GM12878 (cell line): ENCODE results near the gene TGFBR1. TPM values are rescaled to one million over a fixed set of nuclear protein-coding genes. Genes with fewer than 3 reads are reported as not detected.

Experiments
- ATAC-seq: fragments of 200-7000 bp; cut with Tn5 transposase; 3 replicates; pipeline ENCODE4 v1.9.1; 2020; ENCODE audit warnings: mild to moderate bottlenecking, moderate library complexity
- BruUV-seq: library from RNA; stranded (reverse); fragments of 400-500 nt; replicated peaks from 2 replicates; lab custom pipeline; 2021; lab: Mats Ljungman, UMichigan
- CTCF ChIA-PET: fragments of 300-600 bp; sonication (Branson Sonifier 250); formaldehyde crosslinking; extraction: SDS; loops from one replicate; lab custom pipeline; 2021; ENCODE audit warnings: inconsistent platforms; lab: Yijun Ruan, JAX
- POLR2A ChIA-PET: fragments of 350-600 bp; formaldehyde crosslinking; extraction: SDS; loops from one replicate; lab custom pipeline; 2021; ENCODE audit warnings: inconsistent platforms; lab: Charles Lee
- RAD21 ChIA-PET: fragments of 300-600 bp; sonication (Branson Sonifier 250); formaldehyde crosslinking; loops from one replicate; lab custom pipeline; 2023; ENCODE audit warnings: antibody characterized with exemption; ENCODE audit not compliant: unreplicated experiment; lab: Charles Lee
- SMC1A ChIA-PET: fragments of 300-600 bp; sonication (Branson Sonifier 250); formaldehyde crosslinking; loops from one replicate; lab custom pipeline; 2023; ENCODE audit not compliant: unreplicated experiment, uncharacterized antibody; lab: Charles Lee
- DNase-seq: peaks from one replicate; pipeline ENCODE4 v3.0.0-alpha.2; 2011; ENCODE audit warnings: low read depth, low spot score
- FAIRE-seq: peaks from 3 replicates; lab custom pipeline; 2011; peaks lifted over from hg19 to GRCh38; lab: Jason Lieb, UNC
- H2AFZ ChIP-seq: 2 replicates; pipeline ENCODE4 v1.6.0; 2011; ENCODE audit warnings: low read depth, low read length, control low read depth; ENCODE audit not compliant: control insufficient read depth
- H3K27ac ChIP-seq: 2 replicates; pipeline ENCODE4 v1.5.1; 2011; ENCODE audit warnings: control low read depth; ENCODE audit not compliant: control insufficient read depth, insufficient read depth
- H3K27me3 ChIP-seq, 2 experiments: replicated peaks in 1 of 2; 2 replicates each; pipeline versions ENCODE4 v1.6.0 to v1.6.1; 2011; ENCODE audit warnings: low read length in 1 of 2; ENCODE audit not compliant: control insufficient read depth in 2 of 2, insufficient read depth in 2 of 2
- H3K36me3 ChIP-seq, 2 experiments: 2 replicates each; pipeline ENCODE4 v1.5.1; 2011; ENCODE audit warnings: low read length in 1 of 2; ENCODE audit not compliant: control insufficient read depth in 2 of 2, insufficient read depth in 2 of 2
- H3K4me1 ChIP-seq: 2 replicates; pipeline ENCODE4 v1.6.1; 2011; ENCODE audit warnings: mild to moderate bottlenecking, low read length, moderate library complexity, mixed read lengths; ENCODE audit not compliant: control insufficient read depth, insufficient read depth
- H3K4me2 ChIP-seq: 2 replicates; pipeline ENCODE4 v1.6.0; 2011; ENCODE audit warnings: control low read depth; ENCODE audit not compliant: control insufficient read depth, insufficient read depth
- H3K4me3 ChIP-seq: fragments of 200-600 bp; sonication (generic); 2 replicates; pipeline ENCODE4 v1.5.1; 2016
- H3K79me2 ChIP-seq: 2 replicates; pipeline ENCODE4 v1.6.0; 2011; ENCODE audit warnings: low read length; ENCODE audit not compliant: control insufficient read depth, insufficient read depth
- H3K9ac ChIP-seq: 2 replicates; pipeline ENCODE4 v1.8.0; 2011; ENCODE audit warnings: low read length, control low read depth, mixed read lengths; ENCODE audit not compliant: control insufficient read depth, insufficient read depth
- H3K9me3 ChIP-seq: replicated peaks from 3 replicates; pipeline ENCODE4 v1.5.1; 2011; ENCODE audit warnings: mild to moderate bottlenecking, low read length; ENCODE audit not compliant: control insufficient read depth, insufficient read depth
- H4K20me1 ChIP-seq: 2 replicates; pipeline ENCODE4 v1.6.0; 2011; ENCODE audit not compliant: control insufficient read depth, insufficient read depth
- BCL11A ChIP-seq: IDR thresholded peaks from 2 replicates; pipeline ENCODE4 v1.6.1; 2011; ENCODE audit warnings: low read depth, low read length
- BCL3 ChIP-seq: IDR thresholded peaks from 2 replicates; pipeline ENCODE4 v1.6.1; 2011; ENCODE audit warnings: borderline replicate concordance, low read depth, mild to moderate bottlenecking, moderate library complexity, low read length; ENCODE audit not compliant: insufficient read depth, poor library complexity, severe bottlenecking
- CHD1 ChIP-seq: IDR thresholded peaks from 2 replicates; pipeline ENCODE4 v1.6.1; 2012; ENCODE audit warnings: low read depth, low read length, improper control_type of control experiment
- MTA2 ChIP-seq: fragments of 450-650 bp; IDR thresholded peaks from 2 replicates; pipeline ENCODE4 v1.6.1; 2016; ENCODE audit warnings: low read depth, mild to moderate bottlenecking, moderate library complexity
- MTA3 ChIP-seq: IDR thresholded peaks from 2 replicates; pipeline ENCODE4 v1.6.1; 2012; ENCODE audit warnings: low read length, inconsistent platforms, borderline replicate concordance
- NR2C2 ChIP-seq: IDR thresholded peaks from 2 replicates; pipeline ENCODE4 v1.6.1; 2011; ENCODE audit warnings: borderline replicate concordance, low read depth; ENCODE audit not compliant: control insufficient read depth, insufficient read length
- whole genome bisulfite sequencing: methylation state at CpG from one replicate; pipeline ENCODE4 v1.1.6; 2016; ENCODE audit warnings: low lambda C conversion rate; ENCODE audit not compliant: insufficient replicate concordance, insufficient coverage; ENCODE audit errors: missing lambda C conversion rate; 5-methylcytosine and 5-hydroxymethylcytosine counted together
- in situ Hi-C: fragments of 300-500 bp; cut with MboI; formaldehyde crosslinking; loops from 9 replicates; pipeline ENCODE4 v1.14.3; 2018; ENCODE audit warnings: mixed read lengths
- intact Hi-C: fragments of 100-400 bp; cut with micrococcal nuclease; formaldehyde crosslinking; loops from one replicate; pipeline ENCODE4 v1.14.2; 2022; ENCODE audit not compliant: unreplicated experiment
- polyA plus RNA-seq, 11 experiments: library from polyadenylated mRNA; depleted of rRNA in 4 of 11; unstranded in 6 of 11; stranded (reverse) in 5 of 11; fragments of >200 nt; fragmentation: Nextera tagmentation in 4 of 11; fragmentation: Illumina TruSeq in 1 of 11; extraction: Ambion mirVana in 4 of 11; extraction: Trizol in 1 of 11; gene quantifications; 1 replicate in 1 of 11; 2 replicates in 10 of 11; pipeline versions ENCODE4 v1.2.1 to v1.2.3, GENCODE V29; 2011 to 2016; ENCODE audit warnings: inconsistent platforms in 2 of 11, missing spikeins in 2 of 11, low read depth in 1 of 11
- total RNA-seq, 4 experiments: library from RNA; depleted of rRNA in 3 of 4; stranded (reverse); fragments of >200 nt in 3 of 4; fragmentation: Illumina TruSeq in 1 of 4; extraction: Trizol in 1 of 4; gene quantifications; 2 replicates each; pipeline versions ENCODE4 v1.2.1 to v1.2.3, GENCODE V29; 2013 to 2021
- TF ChIP-seq, protein P1 (sequence below): IDR thresholded peaks from 2 replicates; pipeline ENCODE4 v1.6.1; 2012; ENCODE audit warnings: mild to moderate bottlenecking, low read depth, low read length

Gene TGFBR1
- total and polyA plus RNA-seq, 10 of the 15 experiments (the other 5 are each of a cell fraction or from before 2014, with no cell fraction given): 2.9 to 27.2 (median 16.6) TPM

GRCh38 chr9:99063522-99063921, 41.4 kb upstream of the TGFBR1 start:
- ChIA-PET RAD21 (no interaction called here), CTCF (interaction anchor here (1.2 kb wide), 1 partner anchor 31 kb away, joined by 3 read pairs; no protein-coding TSS in a partner anchor), POLR2A (no interaction called here), SMC1A (no interaction called here)
- DNase-seq: no peak
- intact Hi-C loops: no loop called here
- no peak overlapping the region for H2AFZ ChIP-seq
- no peak overlapping the region for H3K4me2 ChIP-seq
- no peak overlapping the region for H3K9ac ChIP-seq
- no peaks in the 10 kb centered on the region for H3K27me3 ChIP-seq
- ATAC-seq: no peak
- WGBS: 94% methylated on average over 1 of the region's 1 CpG
- FAIRE-seq: no peak
- BruUV-seq: no TSS peak
- peaks cover 14% of the 10 kb centered on the region for H3K4me1 ChIP-seq
- in situ Hi-C loops: no loop called here
- no peaks in the 10 kb centered on the region for H3K36me3 ChIP-seq
- no peaks in the 10 kb centered on the region for H4K20me1 ChIP-seq
- no peak overlapping the region for H3K4me3 ChIP-seq
- H3K9me3 ChIP-seq: no peaks in the 10 kb centered on the region; the same call in 2 of the 3 replicates
- no peak overlapping the region for H3K27ac ChIP-seq
- TF ChIP-seq, protein P1, sequence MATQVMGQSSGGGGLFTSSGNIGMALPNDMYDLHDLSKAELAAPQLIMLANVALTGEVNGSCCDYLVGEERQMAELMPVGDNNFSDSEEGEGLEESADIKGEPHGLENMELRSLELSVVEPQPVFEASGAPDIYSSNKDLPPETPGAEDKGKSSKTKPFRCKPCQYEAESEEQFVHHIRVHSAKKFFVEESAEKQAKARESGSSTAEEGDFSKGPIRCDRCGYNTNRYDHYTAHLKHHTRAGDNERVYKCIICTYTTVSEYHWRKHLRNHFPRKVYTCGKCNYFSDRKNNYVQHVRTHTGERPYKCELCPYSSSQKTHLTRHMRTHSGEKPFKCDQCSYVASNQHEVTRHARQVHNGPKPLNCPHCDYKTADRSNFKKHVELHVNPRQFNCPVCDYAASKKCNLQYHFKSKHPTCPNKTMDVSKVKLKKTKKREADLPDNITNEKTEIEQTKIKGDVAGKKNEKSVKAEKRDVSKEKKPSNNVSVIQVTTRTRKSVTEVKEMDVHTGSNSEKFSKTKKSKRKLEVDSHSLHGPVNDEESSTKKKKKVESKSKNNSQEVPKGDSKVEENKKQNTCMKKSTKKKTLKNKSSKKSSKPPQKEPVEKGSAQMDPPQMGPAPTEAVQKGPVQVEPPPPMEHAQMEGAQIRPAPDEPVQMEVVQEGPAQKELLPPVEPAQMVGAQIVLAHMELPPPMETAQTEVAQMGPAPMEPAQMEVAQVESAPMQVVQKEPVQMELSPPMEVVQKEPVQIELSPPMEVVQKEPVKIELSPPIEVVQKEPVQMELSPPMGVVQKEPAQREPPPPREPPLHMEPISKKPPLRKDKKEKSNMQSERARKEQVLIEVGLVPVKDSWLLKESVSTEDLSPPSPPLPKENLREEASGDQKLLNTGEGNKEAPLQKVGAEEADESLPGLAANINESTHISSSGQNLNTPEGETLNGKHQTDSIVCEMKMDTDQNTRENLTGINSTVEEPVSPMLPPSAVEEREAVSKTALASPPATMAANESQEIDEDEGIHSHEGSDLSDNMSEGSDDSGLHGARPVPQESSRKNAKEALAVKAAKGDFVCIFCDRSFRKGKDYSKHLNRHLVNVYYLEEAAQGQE: no peak
- TF ChIP-seq NR2C2 (no peak), CHD1 (no peak), BCL3 (no peak), MTA3 (no peak), BCL11A (no peak), MTA2 (no peak)
- no peaks in the 10 kb centered on the region for H3K79me2 ChIP-seq
